Vagina (tissue), 2 donors: ENCODE data around the gene TNFRSF18.

ENCODE experiments used
- POLR2A ChIP-seq, 2 donors: fragments of 450-650 bp; IDR thresholded peaks; one replicate each; pipeline ENCODE4 v1.6.1; 2017; ENCODE audit warnings: antibody characterized with exemption in 2 of 2, mild to moderate bottlenecking in 2 of 2, moderate library complexity in 2 of 2
- POLR2AphosphoS5 ChIP-seq, 2 donors: sonication (generic); formaldehyde crosslinking; IDR thresholded peaks; one replicate each; pipeline ENCODE4 v1.9.0; 2017; ENCODE audit warnings: antibody characterized with exemption in 2 of 2, mild to moderate bottlenecking in 2 of 2, low read depth in 1 of 2; ENCODE audit not compliant: insufficient read depth in 1 of 2
- TF ChIP-seq, protein P1 (sequence below), 3 experiments: fragments of 450-650 bp in 2 of 3; fragments of 200-600 bp in 1 of 3; sonication (generic) in 1 of 3; IDR thresholded peaks; one replicate each; pipeline ENCODE4 v1.5.1; 2017 to 2019; ENCODE audit warnings: antibody characterized with exemption in 3 of 3, mild to moderate bottlenecking in 2 of 3, moderate library complexity in 2 of 3

DNA sequence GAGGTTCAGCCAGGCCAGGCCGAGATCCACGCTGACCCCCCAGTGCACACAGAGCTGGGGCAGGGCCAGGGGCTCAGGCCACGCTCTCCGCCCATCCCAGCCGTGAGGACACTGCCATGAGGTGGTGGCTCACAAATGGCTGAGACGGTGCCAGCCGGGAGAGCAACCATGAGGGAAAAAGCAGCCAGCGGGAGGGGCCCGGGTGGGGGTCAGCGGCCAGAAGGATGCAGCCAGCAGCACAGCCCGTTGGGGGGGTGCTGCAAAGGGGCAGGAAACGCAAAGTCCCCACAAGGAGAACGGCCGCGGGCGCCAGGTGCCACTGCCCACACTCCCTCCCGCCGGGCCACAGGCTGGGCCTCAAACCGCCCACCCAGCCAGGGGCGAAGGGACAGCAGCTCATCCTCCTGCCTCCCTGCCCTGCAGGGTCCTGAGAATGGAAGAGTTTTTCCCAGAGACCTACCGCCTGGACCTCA, 24.4 kb downstream of the TNFRSF18 start:
- TF ChIP-seq POLR2AphosphoS5 (IDR thresholded peaks at IDR 0.05; ENCODE audit: insufficient read depth in 1 of 2, low read depth in 1 of 2) (no peak), POLR2A (IDR thresholded peaks at IDR 0.05) (no peak)
- TF ChIP-seq, protein P1, sequence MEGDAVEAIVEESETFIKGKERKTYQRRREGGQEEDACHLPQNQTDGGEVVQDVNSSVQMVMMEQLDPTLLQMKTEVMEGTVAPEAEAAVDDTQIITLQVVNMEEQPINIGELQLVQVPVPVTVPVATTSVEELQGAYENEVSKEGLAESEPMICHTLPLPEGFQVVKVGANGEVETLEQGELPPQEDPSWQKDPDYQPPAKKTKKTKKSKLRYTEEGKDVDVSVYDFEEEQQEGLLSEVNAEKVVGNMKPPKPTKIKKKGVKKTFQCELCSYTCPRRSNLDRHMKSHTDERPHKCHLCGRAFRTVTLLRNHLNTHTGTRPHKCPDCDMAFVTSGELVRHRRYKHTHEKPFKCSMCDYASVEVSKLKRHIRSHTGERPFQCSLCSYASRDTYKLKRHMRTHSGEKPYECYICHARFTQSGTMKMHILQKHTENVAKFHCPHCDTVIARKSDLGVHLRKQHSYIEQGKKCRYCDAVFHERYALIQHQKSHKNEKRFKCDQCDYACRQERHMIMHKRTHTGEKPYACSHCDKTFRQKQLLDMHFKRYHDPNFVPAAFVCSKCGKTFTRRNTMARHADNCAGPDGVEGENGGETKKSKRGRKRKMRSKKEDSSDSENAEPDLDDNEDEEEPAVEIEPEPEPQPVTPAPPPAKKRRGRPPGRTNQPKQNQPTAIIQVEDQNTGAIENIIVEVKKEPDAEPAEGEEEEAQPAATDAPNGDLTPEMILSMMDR (IDR thresholded peaks at IDR 0.05) = no peak
